Measurements from ENCODE around the gene CBFB.

DNA sequence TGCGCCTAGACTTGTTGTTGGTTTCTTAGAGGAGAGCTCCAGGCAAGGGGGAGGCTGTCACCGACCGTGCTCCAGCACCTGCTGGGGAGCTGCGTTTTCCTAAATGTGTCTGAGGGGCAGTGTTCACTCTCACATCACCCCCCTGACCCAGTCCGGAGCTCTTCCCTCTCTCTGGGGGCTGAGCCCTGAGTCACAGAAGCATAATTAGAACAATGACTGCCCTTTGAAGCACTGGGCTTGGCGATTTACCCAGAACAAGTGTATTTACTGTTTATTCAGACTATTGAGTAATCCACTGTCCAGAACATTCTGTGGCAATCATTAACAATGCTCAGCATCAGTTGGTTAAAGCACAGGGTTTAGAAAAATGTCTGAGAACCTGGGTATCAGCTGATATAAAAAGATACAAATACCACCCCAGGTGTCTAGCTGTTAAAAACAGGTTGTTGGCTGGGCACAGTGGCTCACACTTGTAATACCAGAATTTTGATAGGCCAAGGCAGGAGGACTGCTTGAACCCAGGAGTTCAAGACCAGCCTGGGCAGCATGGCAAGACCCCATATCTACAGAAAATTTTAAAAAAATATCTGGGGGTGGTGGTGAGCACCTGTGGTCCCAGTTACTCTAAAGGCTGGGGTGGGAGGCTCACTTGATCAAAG, 32.5 kb upstream of the CBFB start:
- no peak for TF ChIP-seq POLR2A (IDR thresholded peaks at IDR 0.05; ENCODE audit: low read depth, low read length)
- TF ChIP-seq, protein P1, sequence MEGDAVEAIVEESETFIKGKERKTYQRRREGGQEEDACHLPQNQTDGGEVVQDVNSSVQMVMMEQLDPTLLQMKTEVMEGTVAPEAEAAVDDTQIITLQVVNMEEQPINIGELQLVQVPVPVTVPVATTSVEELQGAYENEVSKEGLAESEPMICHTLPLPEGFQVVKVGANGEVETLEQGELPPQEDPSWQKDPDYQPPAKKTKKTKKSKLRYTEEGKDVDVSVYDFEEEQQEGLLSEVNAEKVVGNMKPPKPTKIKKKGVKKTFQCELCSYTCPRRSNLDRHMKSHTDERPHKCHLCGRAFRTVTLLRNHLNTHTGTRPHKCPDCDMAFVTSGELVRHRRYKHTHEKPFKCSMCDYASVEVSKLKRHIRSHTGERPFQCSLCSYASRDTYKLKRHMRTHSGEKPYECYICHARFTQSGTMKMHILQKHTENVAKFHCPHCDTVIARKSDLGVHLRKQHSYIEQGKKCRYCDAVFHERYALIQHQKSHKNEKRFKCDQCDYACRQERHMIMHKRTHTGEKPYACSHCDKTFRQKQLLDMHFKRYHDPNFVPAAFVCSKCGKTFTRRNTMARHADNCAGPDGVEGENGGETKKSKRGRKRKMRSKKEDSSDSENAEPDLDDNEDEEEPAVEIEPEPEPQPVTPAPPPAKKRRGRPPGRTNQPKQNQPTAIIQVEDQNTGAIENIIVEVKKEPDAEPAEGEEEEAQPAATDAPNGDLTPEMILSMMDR (conservative IDR thresholded peaks at IDR 0.05; ENCODE audit: low read depth, low read length) = no peak
- TF ChIP-seq CEBPB (IDR thresholded peaks at IDR 0.05; ENCODE audit: low read depth, low read length) = peak; percentile 92
- TF ChIP-seq MAZ (IDR thresholded peaks at IDR 0.05; ENCODE audit: borderline replicate concordance, low read depth, low read length) = peak; percentile 71; the same call in 1 of the 2 replicates
- TF ChIP-seq, protein P2, sequence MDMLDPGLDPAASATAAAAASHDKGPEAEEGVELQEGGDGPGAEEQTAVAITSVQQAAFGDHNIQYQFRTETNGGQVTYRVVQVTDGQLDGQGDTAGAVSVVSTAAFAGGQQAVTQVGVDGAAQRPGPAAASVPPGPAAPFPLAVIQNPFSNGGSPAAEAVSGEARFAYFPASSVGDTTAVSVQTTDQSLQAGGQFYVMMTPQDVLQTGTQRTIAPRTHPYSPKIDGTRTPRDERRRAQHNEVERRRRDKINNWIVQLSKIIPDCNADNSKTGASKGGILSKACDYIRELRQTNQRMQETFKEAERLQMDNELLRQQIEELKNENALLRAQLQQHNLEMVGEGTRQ (IDR thresholded peaks at IDR 0.05; ENCODE audit: low read depth, low read length) = no peak

Measured in IMR-90 (cell line).